SK-N-MC (cell line): ENCODE measurements around the gene PTPRN2.

ENCODE experiments used
- EZH2 ChIP-seq: fragments of 200-600 bp; sonication (generic); IDR thresholded peaks from one replicate; pipeline ENCODE4 v1.6.1; 2017; ENCODE audit warnings: antibody characterized with exemption
- FOXP2 ChIP-seq: optimal IDR thresholded peaks from 2 replicates; pipeline ENCODE3; 2011; ENCODE audit warnings: mild to moderate bottlenecking, moderate library complexity; ENCODE audit not compliant: insufficient read depth; ENCODE audit errors: extremely low read length, control extremely low read depth
- POLR2AphosphoS5 ChIP-seq: IDR thresholded peaks from 2 replicates; pipeline ENCODE4 v1.6.1; 2012; ENCODE audit warnings: mild to moderate bottlenecking, low read depth, low read length, borderline replicate concordance

DNA sequence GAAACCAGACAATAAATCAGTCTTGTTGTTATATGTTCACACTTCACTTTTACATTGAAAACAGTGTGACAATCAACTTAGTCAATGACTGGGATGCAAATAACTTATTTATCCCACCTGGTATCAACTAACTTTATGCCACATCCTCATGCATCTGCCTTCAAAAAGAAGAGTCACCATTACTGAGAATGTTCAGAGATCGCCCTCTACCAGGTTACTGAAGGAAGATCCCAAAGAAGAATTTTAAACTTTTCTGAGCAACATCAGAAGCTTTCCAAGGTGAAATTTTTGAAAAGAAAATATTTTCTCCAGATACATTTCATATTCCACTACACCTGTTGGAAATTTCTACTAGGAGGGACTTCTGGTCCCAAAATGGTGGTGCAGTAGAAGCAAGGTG lies 359.5 kb downstream of the PTPRN2 start:
- TF ChIP-seq EZH2 (no peak), POLR2AphosphoS5 (no peak), FOXP2 (no peak)
